Retinal pigment epithelial cell (primary cell): ENCODE data around the gene SPATA32.
"Not testable (repeated sequence)": the region's sequence is repeated elsewhere in the genome, so short reads cannot be mapped to it uniquely, and the experiment has no call there.

ENCODE experiments used
- DNase-seq: peaks from one replicate; pipeline ENCODE4 v3.0.0-alpha.2; 2010; ENCODE audit warnings: low read depth
- H3K4me3 ChIP-seq: 2 replicates; pipeline ENCODE4 v1.5.1; 2011; ENCODE audit warnings: mild to moderate bottlenecking, low read length, control low read depth, moderate library complexity
- TF ChIP-seq, protein P1 (sequence below): conservative IDR thresholded peaks from 2 replicates; pipeline ENCODE4 v1.5.1; 2011; ENCODE audit warnings: low read depth, low read length, control low read depth, inconsistent platforms

SPATA32 gene

DNA sequence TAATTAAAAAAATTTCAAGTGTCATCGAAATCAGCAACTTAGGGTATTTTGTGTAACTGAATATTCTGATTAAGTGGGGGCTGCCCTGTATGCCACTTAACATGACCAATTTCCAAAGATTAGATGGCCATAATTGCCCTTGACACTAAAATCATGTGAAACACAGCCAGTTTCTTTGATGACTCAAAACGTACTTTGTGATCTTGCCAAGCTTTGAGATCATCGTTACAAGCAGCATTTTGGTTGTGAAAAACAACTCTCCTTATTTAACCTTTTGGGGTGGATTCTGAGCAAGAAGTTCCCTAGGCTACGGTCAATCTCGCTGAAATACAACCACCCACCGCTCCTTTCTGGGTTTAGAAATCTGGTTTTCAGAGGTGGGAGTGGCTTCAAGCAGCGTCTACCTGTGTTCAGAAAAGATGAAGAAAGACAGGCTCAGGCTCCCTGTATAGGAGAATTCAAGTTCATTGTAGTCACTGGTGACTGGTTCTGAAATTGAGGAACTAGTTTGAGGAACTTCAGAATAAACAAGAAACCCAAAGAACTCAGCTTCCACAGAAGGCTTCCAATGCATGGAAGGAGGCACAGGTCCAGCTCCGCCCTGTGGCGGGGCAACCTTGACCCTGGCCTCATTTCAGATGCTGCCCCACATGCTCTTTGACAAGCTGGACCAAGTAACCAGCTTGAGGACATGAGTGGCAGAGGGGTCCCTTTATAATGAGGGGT is 45.6 kb upstream of the SPATA32 start:
- TF ChIP-seq, protein P1, sequence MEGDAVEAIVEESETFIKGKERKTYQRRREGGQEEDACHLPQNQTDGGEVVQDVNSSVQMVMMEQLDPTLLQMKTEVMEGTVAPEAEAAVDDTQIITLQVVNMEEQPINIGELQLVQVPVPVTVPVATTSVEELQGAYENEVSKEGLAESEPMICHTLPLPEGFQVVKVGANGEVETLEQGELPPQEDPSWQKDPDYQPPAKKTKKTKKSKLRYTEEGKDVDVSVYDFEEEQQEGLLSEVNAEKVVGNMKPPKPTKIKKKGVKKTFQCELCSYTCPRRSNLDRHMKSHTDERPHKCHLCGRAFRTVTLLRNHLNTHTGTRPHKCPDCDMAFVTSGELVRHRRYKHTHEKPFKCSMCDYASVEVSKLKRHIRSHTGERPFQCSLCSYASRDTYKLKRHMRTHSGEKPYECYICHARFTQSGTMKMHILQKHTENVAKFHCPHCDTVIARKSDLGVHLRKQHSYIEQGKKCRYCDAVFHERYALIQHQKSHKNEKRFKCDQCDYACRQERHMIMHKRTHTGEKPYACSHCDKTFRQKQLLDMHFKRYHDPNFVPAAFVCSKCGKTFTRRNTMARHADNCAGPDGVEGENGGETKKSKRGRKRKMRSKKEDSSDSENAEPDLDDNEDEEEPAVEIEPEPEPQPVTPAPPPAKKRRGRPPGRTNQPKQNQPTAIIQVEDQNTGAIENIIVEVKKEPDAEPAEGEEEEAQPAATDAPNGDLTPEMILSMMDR = no peak
- peak; percentile 86 for DNase-seq
- H3K4me3 ChIP-seq = no peak overlapping the region

- DNase-seq = no peak
- no peak overlapping the region for H3K4me3 ChIP-seq
Observed at GRCh38 chr17:45306623-45307022, 44.7 kb upstream of the SPATA32 start.

GRCh38 chr17:45306094-45306493 is 44.2 kb upstream of the SPATA32 start:
- no peak for DNase-seq
- TF ChIP-seq, protein P1 = no peak
- no peak overlapping the region for H3K4me3 ChIP-seq

More at GRCh38 chr17:45306623-45307022, 44.7 kb upstream of the SPATA32 start:
- TF ChIP-seq, protein P1 = peak; percentile 7

DNA sequence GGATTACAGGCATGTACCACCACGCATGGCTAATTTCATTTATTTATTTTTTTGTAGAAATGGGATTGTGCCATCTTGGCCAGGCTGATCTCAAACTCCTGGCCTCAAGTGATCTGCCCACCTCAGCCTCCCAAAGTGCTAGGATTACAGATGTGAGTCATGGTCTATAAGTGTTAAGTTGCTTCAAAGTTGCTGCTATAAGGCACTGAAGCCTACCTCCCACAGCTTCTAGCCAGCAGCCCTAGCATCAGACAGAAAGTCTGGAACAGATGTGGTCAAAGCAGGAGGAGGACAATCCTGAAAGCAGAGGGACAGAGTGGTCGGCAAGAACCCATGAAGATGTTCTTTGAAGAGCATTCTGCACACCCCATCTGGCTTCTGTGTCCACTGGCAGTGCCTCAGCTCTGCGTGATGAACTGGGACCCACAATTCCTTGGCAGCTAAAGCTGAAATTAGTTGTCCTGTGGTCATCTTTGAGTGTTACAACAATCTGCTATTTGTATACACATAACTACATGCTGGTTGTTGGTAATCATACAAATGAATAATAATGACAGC is 43.7 kb upstream of the SPATA32 start:
- TF ChIP-seq, protein P1 = no peak
- no peak overlapping the region for H3K4me3 ChIP-seq
- DNase-seq = no peak

GRCh38 chr17:45302649-45303173 is 40.8 kb upstream of the SPATA32 start:
- TF ChIP-seq, protein P1 = no peak
- no peak overlapping the region for H3K4me3 ChIP-seq
- DNase-seq = no peak

DNA sequence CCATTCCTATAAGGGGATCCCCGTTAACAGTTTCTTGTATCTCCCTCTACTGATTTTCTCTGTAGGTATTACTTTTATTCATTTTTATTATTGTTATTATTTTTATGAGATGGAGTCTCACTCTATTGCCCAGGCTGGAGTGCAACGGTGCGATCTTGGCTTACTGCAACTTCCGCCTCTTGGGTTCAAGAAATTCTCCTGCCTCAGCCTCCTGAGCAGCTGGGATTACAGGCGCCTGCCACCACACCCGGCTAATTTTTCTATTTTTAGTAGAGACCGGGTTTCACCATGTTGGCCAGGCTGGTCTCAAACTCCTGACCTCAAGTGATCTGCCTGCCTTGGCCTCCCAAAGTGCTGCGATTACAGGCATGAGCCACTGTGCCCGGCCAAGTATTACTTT is 40.3 kb upstream of the SPATA32 start:
- H3K4me3 ChIP-seq, DNase-seq: not testable (repeated sequence)

DNA sequence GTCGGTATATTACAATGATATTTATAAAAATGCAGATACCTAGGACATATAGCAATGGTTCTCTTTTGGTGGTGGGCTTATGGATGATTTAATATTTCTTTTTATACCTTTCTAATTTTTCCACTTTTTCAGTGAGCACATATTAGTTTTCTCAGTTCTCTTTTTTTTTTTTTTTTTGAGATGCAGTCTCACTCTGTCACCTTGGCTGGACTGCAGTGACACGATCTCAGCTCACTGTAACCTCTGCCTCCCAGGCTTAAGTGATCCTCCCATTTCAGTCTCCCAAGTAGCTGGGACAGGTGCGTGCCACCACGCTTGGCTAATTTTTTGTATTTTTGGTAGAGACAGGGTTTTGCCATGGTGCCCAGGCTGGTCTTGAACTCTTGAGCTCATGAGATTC is 39.8 kb upstream of the SPATA32 start:
- no peak for DNase-seq
- TF ChIP-seq, protein P1 = no peak
- no peak overlapping the region for H3K4me3 ChIP-seq
